ENCODE results near the gene MRAP.

- TF ChIP-seq CTCF (IDR thresholded peaks at IDR 0.05; ENCODE audit: low read length) (no peak), EZH2 (IDR thresholded peaks at IDR 0.05; ENCODE audit: borderline replicate concordance, low read length) (no peak)
Measured at GRCh38 chr21:32270748-32271147, 27.9 kb upstream of the MRAP start.
